ENCODE data around the gene NR2F1-AS1.

NR2F1-AS1 gene

DNA sequence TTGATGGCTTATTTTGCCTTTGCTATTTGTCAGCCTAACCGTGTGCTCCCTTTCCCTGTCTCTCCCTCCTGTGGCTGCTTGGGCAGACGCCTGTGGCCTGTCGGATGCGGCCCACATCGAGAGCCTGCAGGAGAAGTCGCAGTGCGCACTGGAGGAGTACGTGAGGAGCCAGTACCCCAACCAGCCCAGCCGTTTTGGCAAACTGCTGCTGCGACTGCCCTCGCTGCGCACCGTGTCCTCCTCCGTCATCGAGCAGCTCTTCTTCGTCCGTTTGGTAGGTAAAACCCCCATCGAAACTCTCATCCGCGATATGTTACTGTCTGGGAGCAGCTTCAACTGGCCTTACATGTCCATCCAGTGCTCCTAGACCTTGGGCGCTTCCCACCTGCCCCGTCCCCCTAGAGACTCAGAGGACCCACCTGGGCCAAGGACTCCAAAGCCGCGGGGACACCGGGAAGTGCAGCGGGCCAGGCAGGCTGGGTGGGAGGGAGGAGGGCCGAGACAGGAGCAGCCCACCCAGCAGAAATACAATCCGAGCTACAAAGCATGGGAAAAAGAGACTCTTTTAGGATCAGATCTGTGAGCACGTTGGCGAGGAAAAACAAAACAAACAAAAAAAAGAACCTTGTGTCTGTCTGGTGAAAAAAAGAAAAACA, 12.6 kb upstream of the NR2F1-AS1 start:
- Histone ChIP-seq H3K4me3 (ENCODE audit: low read depth, low read length) (no peak overlapping the region), H3K36me3 (ENCODE audit: control insufficient read depth, insufficient read depth, low read length) (no peaks in the 10 kb centered on the region), H3K9me3 (ENCODE audit: control insufficient read depth, insufficient read depth, low read length) (no peaks in the 10 kb centered on the region), H3K27me3 (ENCODE audit: control insufficient read depth, insufficient read depth, low read length) (peaks cover 100% of the 10 kb centered on the region), H3K9ac (ENCODE audit: low read depth, low read length) (no peak overlapping the region), H3K4me1 (ENCODE audit: control insufficient read depth, insufficient read depth, low read length) (peaks cover 5% of the 10 kb centered on the region)

GRCh38 chr5:93592883-93593282, 11.9 kb upstream of the NR2F1-AS1 start:
- Histone ChIP-seq H3K4me3 (ENCODE audit: low read depth, low read length) (no peak overlapping the region), H3K27me3 (ENCODE audit: control insufficient read depth, insufficient read depth, low read length) (peaks cover 100% of the 10 kb centered on the region), H3K36me3 (ENCODE audit: control insufficient read depth, insufficient read depth, low read length) (no peaks in the 10 kb centered on the region), H3K9ac (ENCODE audit: low read depth, low read length) (no peak overlapping the region), H3K4me1 (ENCODE audit: control insufficient read depth, insufficient read depth, low read length) (peaks cover 5% of the 10 kb centered on the region), H3K9me3 (ENCODE audit: control insufficient read depth, insufficient read depth, low read length) (no peaks in the 10 kb centered on the region)

- H3K9ac ChIP-seq (ENCODE audit: low read depth, low read length) = no peak overlapping the region
- no peaks in the 10 kb centered on the region for H3K9me3 ChIP-seq (ENCODE audit: control insufficient read depth, insufficient read depth, low read length)
- H3K27me3 ChIP-seq (ENCODE audit: control insufficient read depth, insufficient read depth, low read length) = peaks cover 100% of the 10 kb centered on the region
- H3K4me1 ChIP-seq (ENCODE audit: control insufficient read depth, insufficient read depth, low read length) = no peaks in the 10 kb centered on the region
- H3K36me3 ChIP-seq (ENCODE audit: control insufficient read depth, insufficient read depth, low read length) = no peaks in the 10 kb centered on the region
- no peak overlapping the region for H3K4me3 ChIP-seq (ENCODE audit: low read depth, low read length)
Measured at GRCh38 chr5:93591323-93591945, 10.4 kb upstream of the NR2F1-AS1 start.

DNA sequence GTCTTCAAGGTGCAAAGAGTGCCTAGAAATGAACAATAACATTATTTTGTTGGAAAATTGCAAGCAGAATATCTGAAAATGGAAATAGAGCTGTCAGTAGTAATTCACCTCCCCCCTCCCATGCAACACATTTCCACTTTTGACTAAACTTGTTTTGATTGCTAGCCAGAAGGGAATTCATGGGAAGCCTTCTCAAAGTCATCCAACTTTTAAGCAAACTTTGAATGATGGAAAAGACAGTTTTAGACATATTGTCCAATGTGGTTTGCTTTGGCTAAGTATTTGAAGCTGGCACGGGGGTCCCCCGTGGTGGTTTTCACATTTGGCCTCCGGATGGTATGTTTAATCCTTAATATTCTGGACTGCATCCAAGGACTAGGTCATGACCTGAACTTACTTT, 9.5 kb upstream of the NR2F1-AS1 start:
- H3K9me3 ChIP-seq (ENCODE audit: control insufficient read depth, insufficient read depth, low read length) = no peaks in the 10 kb centered on the region

DNA sequence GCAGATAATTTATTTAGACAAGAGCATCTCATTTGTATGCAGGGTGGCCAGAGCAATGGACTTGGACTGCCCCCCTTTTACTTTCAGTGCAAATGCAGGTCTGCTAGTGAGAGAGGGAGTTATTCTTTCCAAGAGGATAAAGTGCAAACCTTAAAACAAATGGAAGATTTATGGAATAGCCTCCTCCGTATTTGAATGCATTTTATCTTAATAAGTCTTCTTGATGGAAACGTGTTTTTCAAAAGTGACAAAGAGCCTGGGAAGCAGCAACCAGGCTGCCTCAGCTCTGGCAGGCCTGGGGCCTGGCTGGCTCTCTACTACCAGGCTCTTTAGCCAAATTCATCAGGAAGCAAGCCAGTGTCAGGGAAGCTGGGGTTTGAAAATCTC, 8.8 kb upstream of the NR2F1-AS1 start:
- H3K27me3 ChIP-seq (ENCODE audit: control insufficient read depth, insufficient read depth, low read length) = peaks cover 97% of the 10 kb centered on the region
- H3K36me3 ChIP-seq (ENCODE audit: control insufficient read depth, insufficient read depth, low read length) = no peaks in the 10 kb centered on the region
- no peak overlapping the region for H3K4me3 ChIP-seq (ENCODE audit: low read depth, low read length)

More for the DNA sequence above, 9.5 kb upstream of the NR2F1-AS1 start:
- no peaks in the 10 kb centered on the region for H3K36me3 ChIP-seq (ENCODE audit: control insufficient read depth, insufficient read depth, low read length)
- no peak overlapping the region for H3K9ac ChIP-seq (ENCODE audit: low read depth, low read length)
- H3K4me1 ChIP-seq (ENCODE audit: control insufficient read depth, insufficient read depth, low read length) = no peaks in the 10 kb centered on the region
- H3K27me3 ChIP-seq (ENCODE audit: control insufficient read depth, insufficient read depth, low read length) = peaks cover 100% of the 10 kb centered on the region
- H3K4me3 ChIP-seq (ENCODE audit: low read depth, low read length) = no peak overlapping the region

DNA sequence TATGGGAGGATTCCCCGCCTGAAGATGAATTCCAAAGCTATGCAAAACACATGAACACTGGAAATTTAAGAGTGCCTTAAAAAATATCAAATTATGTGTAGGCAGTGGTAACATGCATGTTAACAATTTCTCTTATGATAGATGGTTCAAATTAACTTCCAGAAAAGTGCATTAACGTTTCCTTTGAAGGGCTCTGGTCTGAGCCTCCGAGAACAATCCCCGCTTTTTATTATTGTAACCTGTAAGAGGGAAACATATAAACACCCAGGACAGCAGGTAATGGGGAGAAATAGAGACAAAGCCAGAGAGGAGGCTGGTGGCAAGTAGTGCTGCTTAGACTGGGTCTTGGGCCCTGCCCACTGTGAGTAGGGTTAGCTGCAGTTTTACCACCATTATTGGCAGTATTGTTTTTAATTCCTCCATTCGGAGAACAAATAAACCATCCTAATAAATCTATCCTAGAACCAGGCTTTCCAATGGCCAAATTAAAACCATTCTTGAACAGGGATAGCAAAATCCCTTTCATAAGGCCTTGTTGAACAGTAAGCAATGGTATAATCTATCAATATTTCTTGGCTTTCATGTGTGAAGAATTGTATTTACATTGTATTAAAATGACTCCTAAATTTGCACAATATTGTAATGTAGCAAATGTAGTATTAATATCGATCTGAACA, 8.3 kb upstream of the NR2F1-AS1 start:
- Histone ChIP-seq H3K4me3 (ENCODE audit: low read depth, low read length) (peak overlapping the region; percentile 41), H3K9ac (ENCODE audit: low read depth, low read length) (no peak overlapping the region), H3K9me3 (ENCODE audit: control insufficient read depth, insufficient read depth, low read length) (no peaks in the 10 kb centered on the region), H3K4me1 (ENCODE audit: control insufficient read depth, insufficient read depth, low read length) (no peaks in the 10 kb centered on the region), H3K36me3 (ENCODE audit: control insufficient read depth, insufficient read depth, low read length) (no peaks in the 10 kb centered on the region), H3K27me3 (ENCODE audit: control insufficient read depth, insufficient read depth, low read length) (peaks cover 92% of the 10 kb centered on the region)

More for the DNA sequence above, 8.8 kb upstream of the NR2F1-AS1 start:
- H3K9ac ChIP-seq (ENCODE audit: low read depth, low read length) = no peak overlapping the region
- no peaks in the 10 kb centered on the region for H3K9me3 ChIP-seq (ENCODE audit: control insufficient read depth, insufficient read depth, low read length)
- H3K4me1 ChIP-seq (ENCODE audit: control insufficient read depth, insufficient read depth, low read length) = no peaks in the 10 kb centered on the region

DNA sequence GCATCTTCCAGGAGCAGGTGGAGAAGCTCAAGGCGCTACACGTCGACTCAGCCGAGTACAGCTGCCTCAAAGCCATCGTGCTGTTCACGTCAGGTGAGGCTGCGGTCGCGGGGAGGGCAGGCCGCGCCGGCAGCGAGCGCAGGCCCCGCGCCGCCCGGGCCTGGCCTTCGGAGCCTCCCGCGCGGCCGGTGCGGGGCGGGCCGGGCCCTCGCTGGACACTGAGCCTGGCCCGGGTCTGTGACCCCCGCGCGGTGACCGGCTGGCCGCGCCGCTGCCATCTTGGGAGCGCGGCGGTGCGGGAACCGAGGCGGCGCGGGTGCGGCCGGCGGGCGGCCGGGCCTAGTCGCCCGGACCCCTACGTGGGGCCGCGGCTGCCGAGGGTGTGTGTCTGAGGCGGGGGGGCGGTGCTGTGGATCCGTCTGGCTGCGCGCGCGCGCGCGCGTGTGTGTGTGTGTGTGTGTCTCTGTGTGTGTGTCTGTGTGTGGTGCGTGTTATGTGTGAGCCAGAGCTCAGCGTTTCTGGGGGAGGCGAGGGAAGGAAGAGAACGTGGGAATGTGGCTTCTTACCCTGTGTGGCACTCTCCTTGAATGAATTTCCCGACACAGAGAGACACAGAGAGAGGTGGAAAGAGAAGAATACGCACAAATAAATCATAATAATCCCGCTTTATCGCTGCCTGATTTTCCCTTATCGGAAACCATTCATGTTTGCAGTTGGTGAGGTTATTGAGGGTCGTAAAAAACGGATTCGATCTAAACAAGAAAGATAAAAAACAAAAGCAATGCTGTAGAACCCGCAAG, 7.5 kb upstream of the NR2F1-AS1 start:
- H3K9ac ChIP-seq (ENCODE audit: low read depth, low read length) = no peak overlapping the region
- H3K4me1 ChIP-seq (ENCODE audit: control insufficient read depth, insufficient read depth, low read length) = peaks cover 1% of the 10 kb centered on the region
- peak overlapping the region; percentile 41 for H3K4me3 ChIP-seq (ENCODE audit: low read depth, low read length)

GRCh38 chr5:93587597-93588351, 6.8 kb upstream of the NR2F1-AS1 start:
- H3K9ac ChIP-seq (ENCODE audit: low read depth, low read length) = no peak overlapping the region
- peaks cover 87% of the 10 kb centered on the region for H3K27me3 ChIP-seq (ENCODE audit: control insufficient read depth, insufficient read depth, low read length)
- H3K4me1 ChIP-seq (ENCODE audit: control insufficient read depth, insufficient read depth, low read length) = peaks cover 2% of the 10 kb centered on the region
- H3K4me3 ChIP-seq (ENCODE audit: low read depth, low read length) = peak overlapping the region; percentile 35
- H3K9me3 ChIP-seq (ENCODE audit: control insufficient read depth, insufficient read depth, low read length) = no peaks in the 10 kb centered on the region
- H3K36me3 ChIP-seq (ENCODE audit: control insufficient read depth, insufficient read depth, low read length) = no peaks in the 10 kb centered on the region

More for the DNA sequence above, 7.5 kb upstream of the NR2F1-AS1 start:
- H3K36me3 ChIP-seq (ENCODE audit: control insufficient read depth, insufficient read depth, low read length) = no peaks in the 10 kb centered on the region
- no peaks in the 10 kb centered on the region for H3K9me3 ChIP-seq (ENCODE audit: control insufficient read depth, insufficient read depth, low read length)
- peaks cover 88% of the 10 kb centered on the region for H3K27me3 ChIP-seq (ENCODE audit: control insufficient read depth, insufficient read depth, low read length)

GRCh38 chr5:93586736-93587596, 5.9 kb upstream of the NR2F1-AS1 start:
- Histone ChIP-seq H3K9me3 (ENCODE audit: control insufficient read depth, insufficient read depth, low read length) (no peaks in the 10 kb centered on the region), H3K9ac (ENCODE audit: low read depth, low read length) (no peak overlapping the region), H3K27me3 (ENCODE audit: control insufficient read depth, insufficient read depth, low read length) (peaks cover 86% of the 10 kb centered on the region)

DNA sequence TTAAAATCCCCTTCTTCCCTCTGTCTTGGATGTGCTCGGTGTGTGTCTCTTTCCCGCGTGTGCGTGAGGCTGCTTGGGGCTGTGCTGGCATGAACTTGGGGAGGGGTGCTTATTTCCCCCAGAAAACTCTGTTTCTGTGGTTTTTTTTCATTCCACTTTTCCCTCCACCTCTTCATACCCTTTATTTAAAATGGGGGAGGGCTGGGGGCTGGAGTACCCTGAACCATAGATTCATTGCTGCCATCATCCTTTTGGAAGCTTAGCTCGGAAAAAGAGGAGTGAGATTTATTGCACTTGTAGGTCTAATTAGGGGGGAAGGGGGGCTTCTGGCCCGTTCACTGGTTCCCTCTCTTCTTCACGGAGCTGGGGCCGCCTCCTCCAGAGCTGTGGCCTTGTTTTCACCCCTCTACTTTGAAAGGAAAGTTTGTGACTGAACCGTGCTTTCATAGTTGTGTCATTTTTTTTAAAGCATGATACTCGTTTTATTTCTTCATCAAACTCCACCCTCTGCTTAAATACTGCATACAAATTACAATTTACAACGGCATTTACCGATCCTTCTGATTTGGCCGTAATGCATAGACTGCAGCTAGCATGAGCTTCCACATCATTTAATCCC, 4.9 kb upstream of the NR2F1-AS1 start:
- Histone ChIP-seq H3K9ac (ENCODE audit: low read depth, low read length) (no peak overlapping the region), H3K36me3 (ENCODE audit: control insufficient read depth, insufficient read depth, low read length) (no peaks in the 10 kb centered on the region), H3K27me3 (ENCODE audit: control insufficient read depth, insufficient read depth, low read length) (peaks cover 82% of the 10 kb centered on the region), H3K4me1 (ENCODE audit: control insufficient read depth, insufficient read depth, low read length) (peaks cover 2% of the 10 kb centered on the region), H3K4me3 (ENCODE audit: low read depth, low read length) (no peak overlapping the region), H3K9me3 (ENCODE audit: control insufficient read depth, insufficient read depth, low read length) (no peaks in the 10 kb centered on the region)

More at GRCh38 chr5:93586736-93587596, 5.9 kb upstream of the NR2F1-AS1 start:
- Histone ChIP-seq H3K4me1 (ENCODE audit: control insufficient read depth, insufficient read depth, low read length) (peaks cover 2% of the 10 kb centered on the region), H3K4me3 (ENCODE audit: low read depth, low read length) (no peak overlapping the region), H3K36me3 (ENCODE audit: control insufficient read depth, insufficient read depth, low read length) (no peaks in the 10 kb centered on the region)
